ENCODE data around the gene SGSH. TPM values are rescaled to one million over a fixed set of nuclear protein-coding genes. Genes with fewer than 3 reads are reported as not detected.
"Not testable (repeated sequence)": the region's sequence is repeated elsewhere in the genome, so short reads cannot be mapped to it uniquely, and the experiment has no call there.

The SGSH gene
- total RNA-seq, 1 donor from 2014 or later = 8.5 TPM

GRCh38 chr17:80212109-80212508 is 8.0 kb downstream of the SGSH start:
- DNase-seq (ENCODE audit: low read depth in 2 of 2) = no peak

GRCh38 chr17:80210348-80211108 is 9.6 kb downstream of the SGSH start:
- DNase-seq (ENCODE audit: low read depth in 2 of 2) = no peak

- DNase-seq (ENCODE audit: low read depth in 2 of 2) = no peak
These were observed 10.4 kb downstream of the SGSH start for GRCh38 chr17:80209765-80210164.

- no peak for DNase-seq (ENCODE audit: low read depth in 2 of 2)
These were observed 12.1 kb downstream of the SGSH start for GRCh38 chr17:80208050-80208449.

- DNase-seq (ENCODE audit: low read depth in 2 of 2) = no peak
These were observed 14.3 kb downstream of the SGSH start for GRCh38 chr17:80205811-80206210.

- no peak for DNase-seq (ENCODE audit: low read depth in 2 of 2)
These were observed 15.3 kb downstream of the SGSH start for GRCh38 chr17:80204626-80205468.

GRCh38 chr17:80203471-80203963 is 16.6 kb downstream of the SGSH start:
- DNase-seq (ENCODE audit: low read depth in 2 of 2) = no peak

- DNase-seq (ENCODE audit: low read depth in 2 of 2) = no peak
These were observed 17.9 kb downstream of the SGSH start for GRCh38 chr17:80202197-80202596.

GRCh38 chr17:80201446-80201845 is 18.7 kb downstream of the SGSH start:
- no peak for DNase-seq (ENCODE audit: low read depth in 2 of 2)

- DNase-seq (ENCODE audit: low read depth in 2 of 2) = not testable (repeated sequence)
These were observed 20.8 kb downstream of the SGSH start for GRCh38 chr17:80199295-80199694.

GRCh38 chr17:80198144-80198661 is 21.9 kb downstream of the SGSH start:
- no peak for DNase-seq (ENCODE audit: low read depth in 2 of 2)

- DNase-seq (ENCODE audit: low read depth in 2 of 2) = no peak
These were observed 23.5 kb downstream of the SGSH start for GRCh38 chr17:80196652-80197051.

GRCh38 chr17:80195671-80196529 is 24.2 kb downstream of the SGSH start:
- DNase-seq (ENCODE audit: low read depth in 2 of 2) = peak in 1 of 2 donors; percentile 33

- no peak for DNase-seq (ENCODE audit: low read depth in 2 of 2)
These were observed 25.0 kb downstream of the SGSH start for GRCh38 chr17:80195141-80195540.

- DNase-seq (ENCODE audit: low read depth in 2 of 2) = peak; percentile 29 to 91
These were observed 28.1 kb downstream of the SGSH start for GRCh38 chr17:80191865-80192661.

GRCh38 chr17:80191192-80191591 is 28.9 kb downstream of the SGSH start:
- DNase-seq (ENCODE audit: low read depth in 2 of 2) = no peak

- no peak for DNase-seq (ENCODE audit: low read depth in 2 of 2)
These were observed 29.4 kb downstream of the SGSH start for GRCh38 chr17:80190716-80191115.

GRCh38 chr17:80189611-80190010 is 30.5 kb downstream of the SGSH start:
- DNase-seq (ENCODE audit: low read depth in 2 of 2) = no peak

GRCh38 chr17:80187515-80187941 is 32.6 kb downstream of the SGSH start:
- DNase-seq (ENCODE audit: low read depth in 2 of 2) = peak in 1 of 2 donors; percentile 44

GRCh38 chr17:80187090-80187489 is 33.0 kb downstream of the SGSH start:
- peak in 1 of 2 donors; percentile 17 for DNase-seq (ENCODE audit: low read depth in 2 of 2)
